ENCODE results near the gene C14orf39.
A peak's percentile ranks its signal among the peaks of the same experiment; 100 is the strongest.
"Not testable (repeated sequence)": the region's sequence is repeated elsewhere in the genome, so short reads cannot be mapped to it uniquely, and the experiment has no call there.

The C14orf39 gene

DNA sequence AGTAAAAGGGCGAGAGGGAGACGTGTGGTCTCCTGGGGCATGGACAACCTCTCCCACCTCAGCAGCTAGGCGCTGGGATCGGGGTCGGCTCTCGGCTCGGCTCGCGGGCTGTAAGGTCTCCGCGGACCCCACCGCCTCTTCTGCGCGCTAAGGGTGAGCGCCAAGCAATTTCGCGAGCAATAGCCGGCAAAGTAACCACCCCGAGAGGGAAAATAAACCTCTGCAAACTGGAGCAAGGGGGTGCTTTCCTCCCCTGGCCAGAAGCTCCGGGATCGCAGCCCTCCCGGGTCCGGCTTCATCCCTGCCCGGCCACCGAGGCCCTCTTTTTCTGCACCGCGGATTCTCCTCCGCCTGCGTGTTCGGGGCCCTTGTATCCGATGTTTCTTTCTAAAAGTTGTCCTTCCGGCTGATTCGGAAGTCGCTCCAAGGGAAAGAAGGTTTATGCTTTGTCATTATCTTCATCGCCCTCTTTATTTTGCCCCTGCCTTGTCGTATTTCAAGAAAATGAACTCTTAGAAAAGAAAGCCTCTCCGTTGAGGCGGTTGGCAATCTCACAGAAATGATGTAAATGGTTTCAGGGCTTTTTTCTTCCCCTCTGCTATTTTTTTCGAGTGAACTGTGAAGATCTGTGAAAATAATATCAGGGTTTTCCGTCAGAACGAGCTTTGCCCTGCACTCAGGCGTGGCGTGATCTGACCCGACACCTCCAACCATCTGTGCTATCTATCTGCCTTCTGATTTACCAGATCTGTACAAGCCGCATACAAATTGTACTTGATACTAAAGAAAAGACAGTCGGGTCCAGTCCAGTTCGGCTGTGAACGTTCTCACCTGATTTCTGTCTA lies 21.3 kb upstream of the C14orf39 start:
- Mint-ChIP-seq H3K27me3 (peaks cover 95% of the 10 kb centered on the region), H3K4me3 (no peak overlapping the region), H3K9me3 (no peaks in the 10 kb centered on the region), H3K36me3 (ENCODE audit: low read depth) (no peaks in the 10 kb centered on the region), H3K4me1 (ENCODE audit: low read depth) (peaks cover 28% of the 10 kb centered on the region), H3K27ac (no peak overlapping the region)
- no peak for DNase-seq

DNA sequence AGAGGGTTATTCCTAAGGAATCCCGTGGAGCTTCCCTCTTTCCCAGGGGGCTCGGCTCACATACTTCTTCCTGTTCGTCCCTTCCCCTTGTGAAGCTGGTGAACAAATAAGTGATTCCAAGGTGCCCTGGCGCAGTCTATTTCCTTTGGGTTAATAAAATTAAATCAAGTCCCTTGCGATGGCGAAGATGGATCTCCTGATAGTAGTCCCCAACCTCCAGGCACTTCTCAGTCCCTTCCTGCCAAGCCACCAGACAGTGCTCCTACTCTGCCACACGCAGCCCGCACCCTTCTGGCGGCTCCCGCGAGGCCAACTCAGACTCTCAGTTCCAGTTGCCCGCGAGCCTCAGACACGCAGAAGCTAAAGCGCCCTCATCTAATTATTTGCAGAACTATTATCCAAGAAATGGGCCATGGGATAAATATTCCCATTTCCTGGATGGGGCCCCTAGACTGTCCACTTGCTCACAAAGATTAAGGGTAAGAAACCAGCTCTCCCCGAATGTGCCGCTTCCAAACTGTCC lies 20.7 kb upstream of the C14orf39 start:
- Mint-ChIP-seq H3K27ac (no peak overlapping the region), H3K9me3 (no peaks in the 10 kb centered on the region), H3K27me3 (peaks cover 95% of the 10 kb centered on the region), H3K36me3 (ENCODE audit: low read depth) (no peaks in the 10 kb centered on the region), H3K4me1 (ENCODE audit: low read depth) (peaks cover 28% of the 10 kb centered on the region), H3K4me3 (no peak overlapping the region)
- DNase-seq: no peak

DNA sequence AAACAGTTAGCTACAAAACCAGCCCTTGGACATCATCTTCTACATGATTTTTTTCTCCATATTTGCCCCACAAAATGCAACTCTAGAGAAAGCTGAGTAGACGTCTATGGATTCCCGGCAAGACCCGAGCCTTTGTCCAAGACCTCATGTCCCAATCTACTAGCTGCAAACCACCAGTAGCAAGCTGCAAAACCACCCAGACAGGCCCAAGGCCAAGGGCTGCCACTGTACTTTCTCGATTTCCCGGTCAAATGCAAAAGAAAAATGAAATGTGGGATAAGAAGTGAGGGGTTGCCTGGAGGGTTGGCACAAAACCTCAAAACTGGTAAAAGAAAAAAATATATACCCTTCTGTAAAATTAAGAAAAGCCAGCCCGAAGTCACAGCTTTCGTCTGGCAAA lies 20.1 kb upstream of the C14orf39 start:
- no peak overlapping the region for H3K27ac Mint-ChIP-seq
- H3K9me3 Mint-ChIP-seq: no peaks in the 10 kb centered on the region
- peaks cover 27% of the 10 kb centered on the region for H3K4me1 Mint-ChIP-seq (ENCODE audit: low read depth)
- H3K36me3 Mint-ChIP-seq (ENCODE audit: low read depth): no peaks in the 10 kb centered on the region
- H3K27me3 Mint-ChIP-seq: peaks cover 95% of the 10 kb centered on the region
- DNase-seq: no peak
- H3K4me3 Mint-ChIP-seq: no peak overlapping the region

DNA sequence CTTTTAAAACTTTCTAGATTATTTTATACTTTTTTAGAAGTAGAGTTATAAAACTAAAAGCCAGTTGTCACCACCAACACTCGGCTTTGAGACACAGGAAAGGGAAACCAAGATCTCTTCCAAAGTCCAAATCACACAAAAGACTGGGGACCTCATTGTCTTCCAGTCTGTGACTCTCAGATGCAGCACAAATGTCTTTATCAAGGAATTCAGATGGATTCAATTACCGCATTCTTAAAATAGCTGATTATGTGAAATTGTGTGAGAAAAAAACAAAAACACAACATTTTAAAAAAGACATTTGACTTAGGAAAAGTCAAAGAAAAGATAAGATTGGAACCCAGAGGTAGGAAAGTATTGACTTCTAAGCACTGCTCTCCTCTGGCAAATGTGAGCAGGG lies 19.6 kb upstream of the C14orf39 start:
- H3K36me3 Mint-ChIP-seq (ENCODE audit: low read depth): no peaks in the 10 kb centered on the region
- H3K27me3 Mint-ChIP-seq: peaks cover 94% of the 10 kb centered on the region
- H3K4me3 Mint-ChIP-seq: no peak overlapping the region
- no peak for DNase-seq
- H3K27ac Mint-ChIP-seq: no peak overlapping the region
- H3K9me3 Mint-ChIP-seq: no peaks in the 10 kb centered on the region
- peaks cover 22% of the 10 kb centered on the region for H3K4me1 Mint-ChIP-seq (ENCODE audit: low read depth)

DNA sequence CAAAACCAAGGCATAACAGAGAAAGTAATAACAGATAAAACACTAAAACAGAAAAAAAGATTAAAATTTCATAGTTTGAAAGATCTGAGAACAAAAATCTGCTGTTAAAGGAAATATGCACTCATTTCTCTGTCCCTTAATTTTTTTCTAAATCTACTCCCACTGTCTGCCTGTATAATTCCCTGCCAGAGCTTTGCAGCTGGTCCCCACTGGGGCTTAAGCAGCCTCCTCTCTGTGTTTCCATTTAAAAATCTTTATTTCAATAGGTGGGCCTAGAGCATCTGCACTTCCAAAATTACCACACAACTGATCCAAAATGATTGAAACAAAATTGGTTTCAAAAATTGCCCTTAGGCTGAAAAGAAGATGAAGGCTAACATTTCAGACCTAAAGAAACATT lies 16.7 kb upstream of the C14orf39 start:
- H3K9me3 Mint-ChIP-seq: no peaks in the 10 kb centered on the region
- no peak overlapping the region for H3K27ac Mint-ChIP-seq
- H3K36me3 Mint-ChIP-seq (ENCODE audit: low read depth): no peaks in the 10 kb centered on the region
- H3K4me3 Mint-ChIP-seq: no peak overlapping the region
- peaks cover 5% of the 10 kb centered on the region for H3K4me1 Mint-ChIP-seq (ENCODE audit: low read depth)
- DNase-seq: no peak
- H3K27me3 Mint-ChIP-seq: peaks cover 78% of the 10 kb centered on the region

DNA sequence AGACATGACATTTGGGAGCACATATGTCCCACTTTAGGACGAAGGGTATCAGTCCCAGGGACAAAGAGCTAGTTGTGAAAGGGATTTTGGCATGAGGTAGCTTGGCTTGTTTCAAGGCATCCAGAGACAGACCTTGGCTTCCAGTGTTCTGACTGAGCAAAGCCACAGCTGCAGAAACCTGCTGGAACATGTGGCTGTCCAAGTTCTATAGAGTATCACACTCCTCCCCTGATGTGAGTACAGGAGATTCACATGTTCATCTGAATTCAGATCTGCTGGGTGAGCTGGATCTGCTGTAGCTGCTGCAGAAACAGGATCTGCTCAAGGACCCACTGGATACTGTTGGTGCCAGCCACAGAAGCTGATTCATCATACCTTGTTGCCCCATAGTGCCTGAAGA lies 10.1 kb upstream of the C14orf39 start:
- Mint-ChIP-seq H3K4me3 (no peak overlapping the region), H3K4me1 (ENCODE audit: low read depth) (no peaks in the 10 kb centered on the region), H3K27me3 (peaks cover 54% of the 10 kb centered on the region), H3K36me3 (ENCODE audit: low read depth) (no peaks in the 10 kb centered on the region), H3K27ac (no peak overlapping the region), H3K9me3 (no peaks in the 10 kb centered on the region)
- no peak for DNase-seq

DNA sequence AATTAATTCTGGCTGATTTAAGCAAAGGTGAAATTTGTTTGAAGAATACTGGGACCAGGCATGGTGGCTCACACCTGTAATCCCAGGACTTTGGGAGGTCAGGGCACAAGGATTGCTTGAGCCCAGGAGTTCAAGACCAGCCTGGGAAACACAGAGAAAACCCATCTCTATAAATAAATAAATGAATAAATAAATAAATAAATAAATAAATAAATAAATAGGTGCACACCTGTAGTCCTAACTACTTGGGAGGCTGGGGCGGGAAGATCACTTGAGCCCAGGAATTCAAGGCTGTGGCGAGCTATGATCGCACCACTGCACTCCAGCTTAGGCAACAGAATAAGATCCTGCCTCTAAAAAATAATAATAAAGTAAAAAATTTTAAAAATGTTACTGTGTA lies 4.4 kb upstream of the C14orf39 start:
- Mint-ChIP-seq H3K36me3 (ENCODE audit: low read depth) (no peaks in the 10 kb centered on the region), H3K4me3 (no peak overlapping the region), H3K9me3 (peaks cover 2% of the 10 kb centered on the region), H3K4me1 (ENCODE audit: low read depth) (peaks cover 4% of the 10 kb centered on the region), H3K27me3 (peaks cover 20% of the 10 kb centered on the region), H3K27ac (no peak overlapping the region)
- no peak for DNase-seq

DNA sequence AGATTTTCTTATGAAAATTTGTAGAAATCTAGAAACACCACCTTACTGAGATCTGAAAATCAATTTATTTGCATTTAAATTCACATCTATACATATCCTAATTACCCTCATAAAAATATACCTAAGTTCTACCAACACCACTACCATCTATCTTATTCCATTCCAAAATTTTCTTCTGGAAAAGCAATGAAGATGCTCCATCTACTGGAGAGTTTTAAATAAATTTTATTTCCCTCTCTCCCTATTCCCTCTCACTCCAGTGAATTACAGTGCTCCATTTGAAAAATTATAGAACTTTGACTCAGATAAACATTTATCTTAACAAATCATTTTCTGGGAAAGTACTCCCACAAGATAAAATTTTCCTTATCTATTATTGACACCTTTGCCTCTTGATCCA lies 2.3 kb upstream of the C14orf39 start:
- Mint-ChIP-seq H3K36me3 (ENCODE audit: low read depth) (no peaks in the 10 kb centered on the region), H3K27ac (no peak overlapping the region), H3K27me3 (peaks cover 18% of the 10 kb centered on the region), H3K4me1 (ENCODE audit: low read depth) (peaks cover 5% of the 10 kb centered on the region), H3K4me3 (no peak overlapping the region), H3K9me3 (peaks cover 2% of the 10 kb centered on the region)
- no peak for DNase-seq

DNA sequence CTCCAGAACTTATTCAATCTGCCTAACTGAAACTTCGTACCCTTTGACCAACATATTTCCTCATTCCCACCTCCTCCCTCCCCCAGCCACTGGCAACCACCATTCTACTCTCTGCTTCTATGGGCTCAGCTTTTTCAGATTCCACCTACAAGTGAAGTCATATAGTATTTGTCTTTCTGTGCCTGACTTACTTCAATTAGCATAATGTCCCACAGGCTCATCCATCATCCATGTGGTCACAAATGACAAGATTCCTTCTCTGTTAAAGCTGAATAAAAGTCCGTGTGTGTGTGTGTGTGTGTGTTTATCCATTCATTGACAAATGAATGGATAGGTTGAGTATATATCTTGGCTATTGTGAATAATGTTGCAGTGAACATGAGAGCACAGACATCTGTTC lies 1.3 kb upstream of the C14orf39 start:
- Mint-ChIP-seq H3K27ac (no peak overlapping the region), H3K4me1 (ENCODE audit: low read depth) (peaks cover 5% of the 10 kb centered on the region), H3K36me3 (ENCODE audit: low read depth) (no peaks in the 10 kb centered on the region), H3K4me3 (no peak overlapping the region), H3K27me3 (peaks cover 23% of the 10 kb centered on the region), H3K9me3 (peaks cover 2% of the 10 kb centered on the region)
- DNase-seq: no peak

DNA sequence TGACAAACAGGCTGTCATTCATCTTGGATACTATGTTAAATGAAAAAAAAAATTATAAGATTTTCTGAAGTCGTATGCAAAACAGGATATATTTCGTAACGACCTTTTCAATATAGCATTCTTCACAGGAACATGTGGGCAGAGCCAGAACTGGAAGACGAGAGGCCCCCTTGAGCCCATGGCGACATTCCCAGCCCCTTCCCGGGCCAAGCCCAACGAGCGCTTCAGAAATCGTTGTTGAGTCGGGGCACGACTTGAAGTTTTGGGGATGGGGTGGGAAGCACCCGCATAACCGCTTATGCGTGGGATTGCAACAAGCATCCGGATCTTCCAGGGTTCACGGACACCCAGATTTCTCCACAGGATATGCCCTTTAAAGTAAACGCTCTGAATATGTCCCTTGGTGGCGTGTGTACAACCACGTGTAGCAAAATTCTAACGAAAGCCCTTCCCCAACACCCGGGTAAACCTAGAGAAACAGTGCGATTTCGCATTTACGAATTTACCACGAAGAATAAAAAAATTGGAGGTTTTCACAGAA lies 736 bp downstream of the C14orf39 start:
- no peak overlapping the region for H3K27ac Mint-ChIP-seq
- peaks cover 24% of the 10 kb centered on the region for H3K27me3 Mint-ChIP-seq

DNA sequence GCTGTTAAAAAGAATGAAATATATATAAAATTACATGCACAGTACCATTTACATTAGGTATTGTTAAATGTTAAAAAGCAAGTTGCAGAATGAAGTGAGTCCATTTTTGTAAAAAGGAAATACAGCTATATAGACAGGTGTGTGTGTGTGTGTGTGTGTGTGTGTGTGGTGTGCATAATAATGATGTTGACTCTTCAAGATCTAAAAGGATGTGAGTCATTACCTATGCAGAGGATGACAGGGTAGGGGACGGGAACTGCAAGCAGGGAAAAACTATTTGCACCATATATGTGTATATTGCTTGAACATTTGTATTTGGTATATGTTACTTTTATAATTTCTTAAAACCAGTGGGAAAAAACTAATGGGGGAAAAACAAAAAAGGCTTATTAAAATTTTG lies 3.1 kb downstream of the C14orf39 start:
- no peak for DNase-seq
- Mint-ChIP-seq H3K4me3 (no peak overlapping the region), H3K36me3 (ENCODE audit: low read depth) (no peaks in the 10 kb centered on the region), H3K4me1 (ENCODE audit: low read depth) (peaks cover 5% of the 10 kb centered on the region), H3K27ac (no peak overlapping the region), H3K9me3 (peaks cover 11% of the 10 kb centered on the region), H3K27me3 (peaks cover 30% of the 10 kb centered on the region)

More for the DNA sequence above, 736 bp downstream of the C14orf39 start:
- peaks cover 7% of the 10 kb centered on the region for H3K9me3 Mint-ChIP-seq
- peak overlapping the region; percentile 40 for H3K4me3 Mint-ChIP-seq
- H3K36me3 Mint-ChIP-seq (ENCODE audit: low read depth): no peaks in the 10 kb centered on the region
- H3K4me1 Mint-ChIP-seq (ENCODE audit: low read depth): peaks cover 5% of the 10 kb centered on the region
- no peak for DNase-seq

DNA sequence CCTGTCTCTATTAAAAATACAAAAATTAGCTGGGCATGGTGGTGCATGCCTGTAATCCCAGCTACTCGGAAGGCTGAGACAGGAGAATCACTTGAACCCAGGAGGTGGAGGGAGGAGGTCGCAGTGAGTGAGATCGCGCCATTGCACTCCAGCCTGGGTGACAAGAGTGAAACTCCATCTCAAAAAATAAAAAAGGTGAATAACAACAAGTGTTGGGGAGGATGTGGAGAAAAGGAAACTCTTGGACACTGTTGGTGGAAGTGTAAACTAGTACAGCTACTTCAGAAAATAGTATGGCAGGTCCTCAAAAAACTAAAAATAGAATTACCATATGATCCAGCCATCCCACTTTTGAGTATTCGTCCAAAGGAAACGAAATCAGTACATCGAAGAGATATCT lies 5.6 kb downstream of the C14orf39 start:
- not testable (repeated sequence) for H3K36me3 Mint-ChIP-seq (ENCODE audit: low read depth); DNase-seq; H3K4me1 Mint-ChIP-seq (ENCODE audit: low read depth); H3K4me3 Mint-ChIP-seq; H3K9me3 Mint-ChIP-seq; H3K27ac Mint-ChIP-seq
- H3K27me3 Mint-ChIP-seq: peaks cover 43% of the 10 kb centered on the region

DNA sequence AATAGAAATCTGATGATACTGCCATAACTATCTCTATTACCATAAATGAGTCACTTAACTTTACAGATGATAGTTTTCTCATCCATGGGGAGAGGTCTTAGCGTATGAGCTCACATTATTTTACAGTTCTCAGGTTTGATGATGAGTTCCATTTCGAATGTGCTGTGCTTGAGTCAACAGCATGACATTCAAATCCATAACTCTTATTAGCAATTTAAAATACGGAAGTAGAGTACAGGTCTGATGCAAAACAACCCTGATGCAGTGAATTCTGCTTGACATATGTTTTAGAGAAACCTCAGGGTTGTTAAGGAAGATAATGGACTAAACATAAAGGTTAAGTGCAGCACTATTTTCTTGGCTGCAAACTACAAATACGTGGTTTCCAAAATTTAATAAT lies 30.0 kb downstream of the C14orf39 start:
- Mint-ChIP-seq H3K4me1 (ENCODE audit: low read depth) (no peaks in the 10 kb centered on the region), H3K27me3 (peaks cover 10% of the 10 kb centered on the region), H3K27ac (no peak overlapping the region), H3K9me3 (no peaks in the 10 kb centered on the region), H3K4me3 (no peak overlapping the region), H3K36me3 (ENCODE audit: low read depth) (no peaks in the 10 kb centered on the region)
- no peak for DNase-seq

DNA sequence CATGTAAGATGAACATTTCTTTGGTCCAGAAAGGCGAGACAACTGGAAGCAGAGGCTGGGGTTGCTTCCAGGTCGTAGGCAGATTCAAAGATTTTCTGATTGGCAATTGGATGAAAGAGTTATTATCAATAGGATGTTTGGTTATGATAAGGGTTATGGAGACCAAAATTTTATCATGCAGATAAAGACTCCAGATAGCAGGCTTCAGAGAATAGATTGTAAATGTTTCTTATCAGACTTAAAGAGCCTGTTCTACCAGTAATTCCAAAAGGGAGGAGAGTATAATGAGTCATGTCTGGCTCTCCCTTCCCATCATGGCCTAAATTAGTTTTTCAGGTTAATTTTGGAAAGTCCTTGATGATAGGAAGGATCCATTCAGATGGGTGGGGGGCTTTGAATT lies 55.6 kb downstream of the C14orf39 start:
- DNase-seq: no peak
- no peaks in the 10 kb centered on the region for H3K4me1 Mint-ChIP-seq (ENCODE audit: low read depth)
- H3K27me3 Mint-ChIP-seq: peaks cover 8% of the 10 kb centered on the region
- H3K27ac Mint-ChIP-seq: no peak overlapping the region
- no peak overlapping the region for H3K4me3 Mint-ChIP-seq
- H3K9me3 Mint-ChIP-seq: peaks cover 3% of the 10 kb centered on the region
- H3K36me3 Mint-ChIP-seq (ENCODE audit: low read depth): no peaks in the 10 kb centered on the region

DNA sequence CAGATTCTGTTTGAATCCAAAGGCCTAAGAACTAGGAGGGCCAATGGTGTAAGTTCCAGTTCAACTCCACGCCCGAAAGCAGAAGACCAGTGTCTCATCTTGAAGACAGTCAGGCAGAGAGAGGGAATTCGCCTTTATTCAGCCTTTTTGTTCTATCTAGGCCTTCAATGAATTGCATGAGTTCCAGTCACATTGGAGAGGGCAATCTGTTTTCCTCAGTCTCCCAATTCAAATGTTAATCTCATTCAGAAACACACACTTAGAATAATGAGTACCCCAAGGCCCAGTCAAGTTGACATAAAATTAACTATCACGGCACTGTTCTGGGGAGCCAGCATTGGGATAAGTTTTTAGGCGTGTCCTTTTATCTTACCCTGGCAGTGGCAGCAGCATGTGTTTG lies 65.8 kb downstream of the C14orf39 start:
- DNase-seq: no peak
- Mint-ChIP-seq H3K36me3 (ENCODE audit: low read depth) (no peaks in the 10 kb centered on the region), H3K4me1 (ENCODE audit: low read depth) (no peaks in the 10 kb centered on the region), H3K27ac (no peak overlapping the region), H3K9me3 (no peaks in the 10 kb centered on the region), H3K4me3 (no peak overlapping the region), H3K27me3 (no peaks in the 10 kb centered on the region)

All from activated T-cell treated with anti-CD3 and anti-CD28 coated beads, Interleukin-2, amount 50 U/mL, for 24 hours (primary cell).